DMS 273 (cell line): ENCODE results near the gene HP1BP3.
A peak's percentile ranks its signal among the peaks of the same experiment; 100 is the strongest.
"Not testable (repeated sequence)": the region's sequence is repeated elsewhere in the genome, so short reads cannot be mapped to it uniquely, and the experiment has no call there.

Experiments used
- DNase-seq: peaks from one replicate; lab custom pipeline; 2025; ENCODE audit not compliant: unreplicated experiment; lab: John Stamatoyannopoulos, UW

The HP1BP3 gene

DNA sequence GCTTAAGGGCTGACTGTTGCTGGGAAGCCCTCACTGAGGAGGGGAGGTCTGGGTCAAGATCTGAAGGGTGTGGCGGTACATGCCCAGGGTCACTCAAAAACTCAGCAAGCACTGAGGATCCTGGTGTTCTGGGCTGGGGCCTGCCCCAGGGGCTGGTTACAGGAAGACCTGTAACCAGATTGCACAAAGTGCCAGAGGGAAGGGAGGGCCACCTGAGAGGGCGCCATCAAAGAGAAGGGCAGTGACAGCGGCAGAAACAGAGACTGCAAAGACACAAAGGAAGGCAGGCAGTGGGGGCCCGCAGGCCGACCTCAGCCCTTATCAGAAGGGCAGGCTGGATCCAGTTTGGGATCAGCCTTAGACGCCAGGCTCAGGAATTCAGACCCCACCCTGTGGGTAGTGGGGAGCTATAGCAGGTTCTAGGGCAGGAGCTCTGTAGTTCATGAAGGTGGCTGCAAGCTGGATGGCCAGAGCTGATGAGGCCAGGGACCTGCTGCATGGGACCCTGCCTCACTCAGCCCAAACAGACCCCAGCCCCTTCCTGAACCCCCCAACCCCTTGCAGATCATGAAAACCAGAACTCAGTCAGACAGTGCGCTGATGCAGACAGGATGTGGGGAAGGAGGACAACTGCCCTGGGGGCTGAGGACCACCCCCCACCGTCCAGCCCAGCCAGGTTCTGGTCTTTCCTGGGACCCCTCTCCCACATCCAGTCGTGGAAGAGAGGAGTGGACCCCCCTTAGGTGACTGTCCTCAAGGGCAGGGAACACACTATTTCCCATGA is 58.5 kb downstream of the HP1BP3 start:
- no peak for DNase-seq

DNA sequence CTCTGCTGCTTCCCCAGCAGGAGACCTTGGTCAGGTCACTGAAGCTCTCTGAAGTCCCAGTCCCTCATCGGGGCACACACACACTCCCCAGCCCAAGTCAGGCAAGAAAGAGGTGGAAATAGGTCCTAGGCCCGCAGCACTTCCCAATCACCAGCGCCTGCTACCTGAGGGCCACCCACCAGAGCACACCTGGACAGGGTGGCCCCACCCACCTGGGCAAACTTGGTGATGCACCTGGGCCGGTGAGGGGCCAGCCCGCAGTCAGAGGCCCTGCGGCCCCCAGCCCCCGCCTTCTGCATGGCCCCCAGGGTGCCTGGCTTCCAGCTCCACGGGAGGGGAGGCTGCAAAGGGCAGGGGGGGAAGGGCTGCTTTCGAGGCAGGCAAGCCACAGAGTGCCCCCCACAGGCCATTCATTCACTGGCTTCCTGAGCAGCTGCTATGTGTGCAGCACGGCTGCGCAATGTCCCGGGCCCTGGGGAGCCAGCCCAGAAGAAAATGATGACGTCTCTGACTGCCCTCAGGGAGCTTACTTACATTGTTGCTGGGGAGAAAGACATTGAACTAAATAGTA is 59.3 kb downstream of the HP1BP3 start:
- peak; percentile 30 for DNase-seq

DNA sequence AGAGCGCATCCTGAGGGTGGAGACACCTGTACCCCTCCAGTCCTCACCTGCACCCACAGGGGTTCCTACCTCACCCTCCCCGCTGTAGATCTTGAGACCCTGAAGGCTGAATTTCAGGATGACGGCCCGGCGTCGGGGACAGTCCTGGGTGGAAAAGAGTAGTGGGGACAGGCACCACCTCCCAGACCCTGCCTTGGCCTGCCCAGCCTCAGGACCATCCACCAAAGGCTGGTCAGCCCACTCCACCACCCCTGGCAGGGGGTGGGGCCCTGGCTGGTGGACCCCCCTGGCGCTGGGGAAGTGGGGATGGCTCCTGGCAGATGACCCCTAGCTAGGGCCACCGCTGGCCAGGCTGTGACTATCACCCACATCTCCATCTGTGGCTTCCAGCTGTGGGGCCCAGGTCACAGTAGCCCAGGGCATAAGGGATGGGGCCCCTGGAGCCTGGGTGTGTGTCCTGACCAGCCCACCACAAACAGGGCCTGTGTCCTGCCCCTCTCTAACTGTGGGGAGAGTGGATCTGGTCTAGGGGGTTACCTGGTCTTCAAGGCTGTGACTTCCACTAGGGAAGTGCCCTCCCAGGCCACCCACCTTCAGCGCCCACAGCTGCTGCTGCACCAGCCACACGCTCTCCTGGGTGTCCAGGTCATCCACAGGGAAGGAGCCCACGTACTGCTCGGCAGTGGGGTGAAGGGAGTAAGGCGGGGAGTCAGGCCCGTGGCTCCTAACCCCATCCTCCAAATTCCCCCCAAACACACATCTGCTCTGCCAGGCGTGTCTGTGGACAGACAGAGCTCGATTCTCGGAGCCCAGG is 60.0 kb downstream of the HP1BP3 start:
- DNase-seq: no peak

DNA sequence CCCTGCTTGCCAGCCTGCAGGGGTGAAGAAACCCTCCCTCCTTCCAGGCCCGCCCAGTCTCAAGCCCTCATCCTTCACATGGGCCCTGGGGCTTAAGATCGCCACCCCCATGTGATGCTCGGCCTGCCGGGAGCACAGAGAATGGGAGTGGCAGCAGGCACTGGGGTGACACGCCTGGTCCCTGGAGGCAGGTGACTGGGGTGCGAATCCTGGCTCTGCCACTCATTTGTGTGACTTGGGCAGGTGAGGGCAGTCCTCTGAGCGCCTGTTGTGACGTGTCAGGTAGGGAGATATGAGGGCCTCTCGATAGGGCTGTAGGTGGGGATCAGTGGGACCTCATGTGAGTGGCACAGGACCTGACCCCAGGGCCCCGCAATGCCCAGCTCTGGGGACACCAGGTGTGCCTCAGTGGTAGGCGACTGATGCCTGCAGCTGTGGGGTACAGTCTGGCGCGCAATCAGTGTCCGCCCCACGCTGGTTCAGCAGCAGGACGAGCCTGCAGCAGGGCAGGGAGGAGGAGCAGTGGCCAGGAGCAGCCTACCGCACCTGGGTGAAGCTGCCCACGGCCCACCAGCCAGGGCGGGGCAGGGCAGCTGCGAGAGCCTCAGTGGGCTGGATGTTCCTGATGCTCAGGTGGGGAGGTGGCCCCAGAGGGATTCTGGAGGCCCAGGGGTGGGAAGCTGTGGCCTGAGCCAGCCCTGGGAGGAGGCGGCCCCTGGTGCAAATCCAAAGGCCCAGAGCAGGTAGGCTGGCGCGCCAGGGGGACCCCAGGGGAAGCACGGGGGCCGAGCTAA is 60.8 kb downstream of the HP1BP3 start:
- no peak for DNase-seq

DNA sequence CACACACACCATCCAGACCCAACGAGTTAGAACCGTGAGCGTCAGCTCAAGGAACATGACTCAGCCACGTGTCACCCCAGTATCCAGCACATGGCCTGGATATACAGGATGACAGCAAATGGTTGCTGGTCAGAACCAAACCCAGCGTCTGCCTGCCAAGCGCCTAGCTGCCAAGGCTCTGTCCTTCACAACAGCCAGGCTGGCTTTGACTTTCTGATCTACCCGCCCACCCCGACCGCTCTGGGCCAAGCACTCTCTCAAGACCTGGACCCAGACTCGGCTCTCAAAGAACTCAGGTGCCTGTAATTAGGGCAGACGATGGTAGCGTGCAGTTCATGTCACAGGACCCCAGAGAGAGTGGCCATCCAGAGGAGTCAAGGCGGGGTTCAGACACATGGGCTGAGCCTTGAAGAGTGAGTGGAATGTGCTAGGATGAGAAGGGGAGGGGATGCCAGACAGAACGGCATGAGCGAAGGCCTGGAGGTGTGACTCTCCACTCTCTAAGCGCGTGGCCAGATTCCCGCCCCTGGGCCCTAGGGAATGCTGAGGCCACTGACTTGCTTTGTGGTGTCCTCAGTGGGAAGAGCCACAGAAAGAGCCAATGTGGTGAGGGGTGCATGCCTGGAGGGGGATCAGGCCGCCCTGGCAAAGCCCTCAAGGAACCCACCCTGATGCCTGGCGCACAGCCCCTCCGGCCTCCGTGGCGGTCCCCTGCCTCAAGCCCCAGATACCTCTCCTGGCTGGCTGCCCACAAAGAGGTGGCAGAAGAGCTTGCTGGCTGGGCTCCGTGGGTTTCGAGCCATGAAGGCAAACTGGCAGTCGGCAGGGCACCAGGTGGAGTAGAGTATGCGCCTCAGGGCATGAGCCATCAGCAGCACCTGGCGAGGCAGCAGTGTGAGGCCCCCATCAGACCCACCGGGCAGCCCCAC is 61.7 kb downstream of the HP1BP3 start:
- no peak for DNase-seq

DNA sequence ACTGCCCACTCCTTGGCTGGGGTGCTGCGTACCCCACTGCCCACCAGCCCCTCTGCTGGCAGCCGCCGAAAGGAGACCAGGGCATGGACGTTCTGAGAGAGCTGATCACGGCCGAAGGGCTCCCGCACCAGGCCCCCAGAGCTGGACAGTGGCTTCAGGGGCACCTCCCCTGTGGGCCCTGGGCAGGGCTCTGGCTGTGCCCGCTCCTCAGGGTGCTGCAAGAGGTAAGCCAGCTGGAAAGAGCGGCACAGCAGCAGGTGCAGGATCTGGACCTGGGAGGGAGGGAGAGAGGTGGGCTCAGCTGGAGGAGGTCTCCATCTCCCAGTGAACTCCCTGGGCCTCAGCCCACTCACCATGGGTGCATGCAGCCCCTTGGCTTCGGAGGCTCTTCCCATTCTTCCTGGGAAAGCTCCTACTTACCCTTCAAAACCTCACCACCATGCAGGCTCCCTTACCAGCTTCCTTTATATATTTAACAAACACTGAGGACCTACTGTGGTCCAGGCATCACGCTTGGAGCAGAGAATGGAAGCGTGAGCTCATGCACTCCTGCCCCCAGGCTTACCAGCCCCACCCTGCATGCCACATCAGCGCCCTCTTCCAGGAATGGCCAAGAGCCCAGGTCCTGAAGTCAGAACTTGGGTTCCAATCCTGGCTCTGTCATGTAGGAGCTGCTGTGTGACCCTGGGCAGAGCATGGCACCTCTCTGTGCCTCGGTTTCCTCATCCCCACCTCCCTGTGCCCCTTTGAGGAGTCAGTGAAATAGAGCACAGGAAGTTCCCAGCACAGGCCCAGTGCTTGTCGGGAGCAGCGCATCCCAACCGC is 62.5 kb downstream of the HP1BP3 start:
- no peak for DNase-seq

DNA sequence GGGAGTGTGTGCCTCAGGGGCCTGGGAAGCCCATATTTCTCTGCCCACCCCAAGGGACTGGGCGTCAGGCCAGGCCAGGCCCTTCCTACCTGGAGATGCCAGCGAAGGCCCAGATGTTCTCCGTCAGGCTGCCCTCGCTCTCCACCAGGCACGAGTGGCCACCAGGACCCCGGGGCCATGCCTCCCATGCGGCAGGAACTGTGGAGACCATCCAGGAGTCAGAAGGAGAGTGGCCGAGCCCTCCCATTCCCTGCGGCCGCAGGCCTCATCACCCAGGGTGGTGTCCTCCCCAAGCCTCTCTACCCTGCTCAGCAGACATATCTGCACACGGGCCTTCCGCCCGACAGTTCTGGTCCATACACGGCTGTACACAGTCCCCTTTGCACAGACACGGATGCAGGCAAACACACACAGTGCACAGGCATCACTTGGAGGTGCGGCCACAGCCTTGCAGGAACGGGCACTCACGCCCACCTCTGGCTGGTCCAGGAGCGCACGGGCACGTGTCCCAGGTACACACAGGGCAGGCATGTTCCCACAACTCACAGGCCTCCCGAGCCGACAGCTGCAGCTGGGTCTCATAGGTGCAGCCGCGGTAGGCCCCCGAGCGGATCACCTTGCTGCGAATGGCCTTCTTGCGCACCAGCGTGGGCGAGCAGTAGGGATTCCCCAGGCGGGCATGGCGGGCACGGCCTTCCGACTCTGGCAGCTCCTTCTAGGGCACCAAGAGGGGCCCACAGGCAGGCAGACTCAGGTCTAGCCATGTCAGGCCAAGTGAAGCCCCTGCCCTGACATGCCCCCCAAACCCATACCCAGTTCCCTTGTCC is 63.4 kb downstream of the HP1BP3 start:
- DNase-seq: no peak

DNA sequence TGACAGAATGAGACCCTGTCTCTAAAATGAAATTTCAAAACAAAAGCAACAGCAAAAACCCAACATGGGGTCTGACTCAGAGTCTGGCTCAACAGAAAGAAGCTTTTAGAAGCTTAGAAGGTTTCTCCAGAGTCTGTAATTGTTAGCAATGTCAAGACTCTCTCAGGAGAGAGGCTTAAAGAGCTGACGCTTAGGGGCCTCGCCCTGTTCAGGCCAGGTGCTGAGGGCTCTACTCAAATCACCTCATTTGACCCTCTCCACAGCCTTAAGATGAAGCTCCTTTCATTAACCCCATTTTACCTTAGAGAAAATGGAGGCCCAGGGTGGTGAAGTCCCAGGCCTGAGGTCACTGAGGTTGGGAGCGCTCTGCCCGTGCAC is 64.0 kb downstream of the HP1BP3 start:
- no peak for DNase-seq

DNA sequence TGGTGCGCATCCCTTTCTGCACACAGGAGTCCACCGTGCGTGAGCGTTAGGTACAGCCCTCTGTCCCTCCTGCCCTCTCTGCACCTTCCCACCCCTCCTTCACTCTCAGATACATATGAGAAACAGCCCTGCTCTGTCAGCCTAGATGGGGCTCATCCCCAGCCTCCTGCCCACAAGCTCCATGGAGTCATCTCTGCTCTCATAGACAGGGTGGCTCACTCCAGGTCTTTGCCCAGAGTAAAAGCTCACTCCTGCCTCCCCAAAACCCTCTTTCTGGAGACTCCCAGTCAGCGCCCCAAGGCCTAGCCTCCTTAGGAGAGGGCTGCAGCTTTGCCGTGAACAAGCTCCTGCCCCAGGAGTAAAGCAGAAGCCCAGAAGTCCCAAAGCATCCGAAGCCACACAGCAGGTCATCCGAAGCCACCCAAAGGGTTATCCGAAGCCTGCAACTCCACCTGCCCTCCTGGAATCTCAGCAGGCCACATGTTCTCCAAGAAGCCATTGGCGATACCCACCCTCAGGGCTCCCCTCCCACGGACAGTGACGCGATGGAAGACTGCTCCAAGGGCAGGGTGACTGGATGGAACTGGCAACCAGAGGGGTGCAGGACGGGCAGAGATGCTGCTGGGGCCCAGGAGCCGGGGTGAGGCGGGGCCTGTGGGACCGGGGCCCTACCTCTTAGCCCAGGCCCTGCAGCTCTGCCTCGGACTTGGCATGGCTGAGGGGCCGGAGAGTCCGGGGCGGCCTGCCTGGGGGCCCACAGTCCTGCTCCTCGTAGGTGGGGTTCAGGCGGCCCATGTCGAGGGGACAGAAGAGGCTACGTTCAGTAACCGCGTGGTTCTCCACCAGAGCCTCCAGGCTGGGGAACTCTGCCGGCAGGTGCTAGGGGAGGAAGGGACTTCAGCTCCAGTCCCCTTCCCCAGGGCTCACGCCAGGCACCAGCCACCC is 65.7 kb downstream of the HP1BP3 start:
- DNase-seq: no peak

DNA sequence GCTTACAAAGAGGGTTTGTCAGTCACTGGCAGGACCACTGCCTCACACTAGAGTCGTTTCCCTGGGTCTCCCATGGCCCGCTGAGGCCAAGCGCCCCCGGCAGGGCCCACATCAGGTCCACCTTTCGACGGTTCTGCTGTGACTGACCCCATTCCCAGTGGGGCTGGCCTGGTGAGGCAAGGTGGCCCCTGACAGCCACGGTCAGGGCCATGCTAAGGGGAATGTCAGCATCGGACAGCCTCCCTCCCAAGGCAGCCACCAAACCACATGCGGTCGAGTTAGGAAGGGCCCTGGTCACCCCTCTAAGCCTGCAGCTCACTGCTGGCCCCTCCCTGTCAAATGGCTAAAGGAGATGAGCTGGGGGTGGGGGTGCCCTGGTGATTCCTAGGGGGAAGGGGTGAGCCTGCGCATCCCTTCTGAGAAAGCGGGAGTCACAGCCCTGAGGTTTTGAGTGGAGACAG is 66.4 kb downstream of the HP1BP3 start:
- no peak for DNase-seq

DNA sequence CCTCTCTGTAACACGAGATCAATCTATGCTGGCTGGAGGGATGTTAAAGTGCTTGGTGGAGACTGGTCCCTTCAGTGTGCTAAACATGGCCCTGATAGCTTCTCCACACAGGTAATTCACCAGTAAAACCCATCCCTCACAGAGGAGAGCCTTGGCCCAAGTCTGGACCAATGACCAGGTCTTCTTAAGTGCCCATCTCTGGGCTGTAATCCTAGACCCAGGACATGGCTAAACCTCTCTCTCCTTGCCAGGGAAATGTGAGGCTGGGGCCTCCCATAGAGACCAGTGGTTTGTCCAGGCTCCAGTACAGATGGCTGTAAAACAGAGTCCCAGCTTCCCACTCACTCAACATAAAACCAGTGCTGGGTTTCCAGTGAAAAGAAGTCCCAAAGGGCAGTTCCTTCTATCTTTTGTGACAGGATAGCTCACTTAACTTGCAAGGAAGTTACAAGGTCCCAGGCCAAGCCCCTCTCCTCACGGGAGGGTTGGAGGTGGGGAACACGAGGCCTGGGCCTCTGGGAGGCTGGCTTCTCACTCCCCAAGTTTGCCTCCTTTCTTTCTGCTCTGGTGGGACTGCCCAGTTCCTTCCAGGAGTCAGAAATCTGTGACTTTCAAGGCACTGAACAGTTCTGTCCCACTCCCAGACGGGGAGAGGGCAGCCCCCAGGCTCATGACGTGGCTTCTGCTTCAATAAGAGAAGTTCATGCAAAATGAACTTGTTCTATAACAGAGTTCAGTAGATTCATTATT is 67.1 kb downstream of the HP1BP3 start:
- no peak for DNase-seq

DNA sequence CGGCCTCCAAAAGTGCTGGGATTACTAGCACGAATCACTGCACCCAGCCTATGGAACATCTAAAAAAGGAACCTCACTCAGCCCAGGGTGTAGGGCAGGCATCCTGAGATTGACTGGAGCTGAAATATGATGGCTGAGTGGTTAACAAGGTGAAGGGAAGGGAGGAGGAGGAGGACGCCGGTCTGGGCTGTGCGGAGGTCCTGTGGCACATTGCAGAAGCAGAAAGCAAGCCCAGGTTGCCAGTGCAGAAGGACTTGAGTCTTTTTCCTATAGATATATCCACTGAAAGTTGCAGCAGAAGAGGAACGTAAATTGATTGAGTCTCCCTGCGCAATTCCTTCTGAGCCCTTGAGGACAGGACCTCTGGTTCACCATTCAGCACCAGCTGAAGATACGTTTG is 67.8 kb downstream of the HP1BP3 start:
- DNase-seq: no peak

DNA sequence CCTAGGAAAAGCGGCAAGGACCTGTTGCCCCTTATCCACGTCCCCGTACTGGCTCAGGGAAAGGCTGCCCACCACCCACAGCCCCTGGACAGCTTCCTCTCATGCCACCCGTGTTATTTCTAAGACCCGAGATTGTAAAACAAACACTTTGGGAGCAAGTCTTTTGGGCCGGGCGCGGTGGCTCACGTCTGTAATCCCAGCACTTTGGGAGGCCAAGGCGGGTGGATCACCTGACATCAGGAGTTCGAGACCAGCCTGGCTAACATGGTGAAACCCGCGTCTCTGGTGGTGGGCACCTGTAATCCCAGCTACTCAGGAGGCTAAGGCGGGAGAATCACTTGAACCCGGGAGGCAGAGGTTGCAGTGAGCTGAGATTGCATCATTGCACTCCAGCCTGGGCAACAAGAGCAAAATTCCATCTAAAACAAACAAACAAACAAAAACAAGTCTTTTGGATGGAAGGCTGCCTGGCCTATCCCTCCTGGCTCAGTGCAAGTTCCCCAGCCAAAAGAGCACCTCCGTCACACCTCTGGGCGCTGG is 68.7 kb downstream of the HP1BP3 start:
- DNase-seq: not testable (repeated sequence)

DNA sequence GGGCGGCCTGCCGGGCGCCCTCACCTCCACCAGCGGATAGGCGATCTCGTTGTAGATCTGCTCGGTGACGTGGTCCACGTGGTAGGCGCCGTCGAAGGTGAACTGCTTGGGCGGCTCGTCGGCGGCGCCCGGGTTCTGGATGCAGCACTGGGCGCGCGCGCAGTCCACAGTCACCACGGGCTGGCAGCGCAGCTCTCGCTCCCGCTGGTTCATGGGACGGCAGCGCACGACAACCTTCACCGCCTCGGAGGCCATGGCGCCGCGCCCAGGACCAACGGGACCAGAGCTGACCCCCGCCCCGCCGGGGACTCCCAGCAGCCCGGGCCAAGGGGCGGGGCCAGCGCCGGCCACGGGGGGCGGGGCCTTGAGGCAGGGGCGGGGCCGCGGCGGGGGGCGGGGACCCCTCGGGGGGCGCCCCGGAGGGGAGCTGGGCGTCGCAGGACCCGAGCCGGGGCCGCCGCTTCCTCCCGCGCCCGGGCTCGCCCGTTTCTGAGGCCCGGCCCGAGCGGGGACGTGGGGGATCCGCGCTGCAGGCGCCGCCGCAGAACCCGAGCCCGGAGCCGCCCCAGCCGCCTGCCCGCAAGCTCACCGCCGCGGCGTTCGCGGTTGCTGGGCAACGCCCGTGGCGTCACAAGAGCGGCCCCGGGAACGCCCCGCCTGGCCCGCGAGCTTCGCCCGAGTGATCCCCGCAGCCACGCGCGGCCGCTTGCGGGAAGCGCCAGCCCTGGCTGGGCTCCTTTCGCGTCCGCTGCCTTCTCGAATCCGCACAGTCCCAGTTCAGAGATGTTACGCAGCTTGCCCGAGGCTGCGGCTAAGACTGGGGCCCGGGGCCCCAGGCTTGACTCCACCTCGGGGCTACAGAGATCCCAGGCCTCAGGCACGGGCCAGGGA is 69.4 kb downstream of the HP1BP3 start, which contains the start of gene KIF17:
Gene KIF17 (minus strand): TSS at position 556 of the 891 bp plus-strand sequence. CDS start 301 bp downstream, at position 255.
- peak; percentile 87 for DNase-seq

DNA sequence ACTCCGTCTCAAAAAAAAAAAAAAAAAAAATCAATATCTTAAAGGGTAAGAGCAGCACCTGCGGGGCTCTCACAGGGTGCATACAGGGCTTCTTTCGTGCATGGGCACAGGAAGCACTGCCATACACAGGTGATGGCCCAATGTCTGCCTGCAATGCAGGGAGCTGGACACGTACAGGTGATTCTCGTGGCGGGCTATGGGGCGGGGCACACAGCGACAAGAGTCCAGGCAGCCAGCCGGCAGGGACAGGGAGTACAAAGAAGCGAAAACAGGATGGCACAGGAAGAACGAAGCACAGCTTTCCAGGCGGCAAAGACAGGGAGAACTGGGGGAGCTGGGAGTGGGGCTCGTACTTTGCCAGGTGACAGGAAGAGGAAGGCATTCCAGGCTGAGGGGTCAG is 70.9 kb downstream of the HP1BP3 start:
- DNase-seq: no peak
